Spleen (tissue), 7 donors: ENCODE measurements around the gene TMEM63B.

Experiments used
- POLR2A ChIP-seq, 3 donors: fragments of 450-650 bp; IDR thresholded peaks; one replicate each; pipeline ENCODE4 v1.5.1; 2017; ENCODE audit warnings: antibody characterized with exemption in 3 of 3, mild to moderate bottlenecking in 1 of 3
- TF ChIP-seq, protein P1 (sequence below), 11 experiments: fragments of 200-600 bp in 7 of 11; fragments of 450-650 bp in 4 of 11; sonication (generic) in 4 of 11; IDR thresholded peaks in 8 of 11; conservative IDR thresholded peaks in 3 of 11; 1 replicate in 7 of 11; 2 replicates in 4 of 11; pipeline versions ENCODE4 v1.4.0 to v1.8.0; 2016 to 2021; ENCODE audit warnings: antibody characterized with exemption in 11 of 11, inconsistent platforms in 4 of 11, mild to moderate bottlenecking in 1 of 11
- donor health status: DM: no; HTN: no; CAD: no; lungs with moderate emphysema.
- donor health status: DM: no; HTN: no; CAD: no.
- donor health status: DM: no; HTN: no; CAD: no.

- TF ChIP-seq, protein P1, sequence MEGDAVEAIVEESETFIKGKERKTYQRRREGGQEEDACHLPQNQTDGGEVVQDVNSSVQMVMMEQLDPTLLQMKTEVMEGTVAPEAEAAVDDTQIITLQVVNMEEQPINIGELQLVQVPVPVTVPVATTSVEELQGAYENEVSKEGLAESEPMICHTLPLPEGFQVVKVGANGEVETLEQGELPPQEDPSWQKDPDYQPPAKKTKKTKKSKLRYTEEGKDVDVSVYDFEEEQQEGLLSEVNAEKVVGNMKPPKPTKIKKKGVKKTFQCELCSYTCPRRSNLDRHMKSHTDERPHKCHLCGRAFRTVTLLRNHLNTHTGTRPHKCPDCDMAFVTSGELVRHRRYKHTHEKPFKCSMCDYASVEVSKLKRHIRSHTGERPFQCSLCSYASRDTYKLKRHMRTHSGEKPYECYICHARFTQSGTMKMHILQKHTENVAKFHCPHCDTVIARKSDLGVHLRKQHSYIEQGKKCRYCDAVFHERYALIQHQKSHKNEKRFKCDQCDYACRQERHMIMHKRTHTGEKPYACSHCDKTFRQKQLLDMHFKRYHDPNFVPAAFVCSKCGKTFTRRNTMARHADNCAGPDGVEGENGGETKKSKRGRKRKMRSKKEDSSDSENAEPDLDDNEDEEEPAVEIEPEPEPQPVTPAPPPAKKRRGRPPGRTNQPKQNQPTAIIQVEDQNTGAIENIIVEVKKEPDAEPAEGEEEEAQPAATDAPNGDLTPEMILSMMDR (IDR thresholded peaks at IDR 0.05 in 8 of 11, conservative IDR thresholded peaks at IDR 0.05 in 3 of 11) = no peak
- TF ChIP-seq POLR2A (IDR thresholded peaks at IDR 0.05) = no peak
Observed at GRCh38 chr6:44107017-44107416, 20.3 kb upstream of the TMEM63B start.
